HepG2 (cell line): ENCODE results near the gene TAS2R60. TPM values are rescaled to one million over a fixed set of nuclear protein-coding genes. Genes with fewer than 3 reads are reported as not detected.

Experiments used
- BCL6 ChIP-seq: IDR thresholded peaks from 2 replicates; pipeline ENCODE4 v1.6.1; 2016; ENCODE audit warnings: missing genetic modification reagents, missing compliant biosample characterization
- BORCS8-MEF2B ChIP-seq: sonication (generic); formaldehyde crosslinking; IDR thresholded peaks from 2 replicates; pipeline ENCODE4 v1.8.0; 2022; ENCODE audit warnings: mild to moderate bottlenecking, missing genetic modification reagents
- CBX5 ChIP-seq: sonication (generic); formaldehyde crosslinking; IDR thresholded peaks from 2 replicates; pipeline ENCODE4 v1.4.0; 2020; ENCODE audit warnings: missing genetic modification reagents, borderline replicate concordance
- ELF4 ChIP-seq: sonication (generic); formaldehyde crosslinking; IDR thresholded peaks from 2 replicates; pipeline ENCODE4 v1.5.0; 2020; ENCODE audit warnings: missing genetic modification reagents, mild to moderate bottlenecking, moderate library complexity, borderline replicate concordance
- FOSL1 ChIP-seq: sonication (generic); formaldehyde crosslinking; IDR thresholded peaks from 2 replicates; pipeline ENCODE4 v1.9.0; 2021; ENCODE audit warnings: missing genetic modification reagents, borderline replicate concordance
- GZF1 ChIP-seq: sonication (generic); formaldehyde crosslinking; IDR thresholded peaks from 2 replicates; pipeline ENCODE4 v1.5.1; 2020; ENCODE audit warnings: mild to moderate bottlenecking, missing genetic modification reagents
- HHEX ChIP-seq: IDR thresholded peaks from 2 replicates; pipeline ENCODE4 v1.6.1; 2016; ENCODE audit warnings: control low read depth
- MAF1 ChIP-seq: sonication (generic); formaldehyde crosslinking; IDR thresholded peaks from 2 replicates; pipeline ENCODE4 v1.5.0; 2020; ENCODE audit warnings: missing genetic modification reagents, borderline replicate concordance
- MAZ ChIP-seq, 2 experiments: sonication (generic) in 1 of 2; formaldehyde crosslinking in 1 of 2; IDR thresholded peaks; 2 replicates each; pipeline versions ENCODE4 v1.5.0 to v1.6.1; 2012 to 2020; ENCODE audit warnings: low read depth in 2 of 2, mild to moderate bottlenecking in 2 of 2, borderline replicate concordance in 1 of 2, improper control_type of control experiment in 1 of 2, low read length in 1 of 2, missing genetic modification reagents in 1 of 2, moderate library complexity in 1 of 2
- NFKBIZ ChIP-seq: IDR thresholded peaks from 2 replicates; pipeline ENCODE4 v1.6.1; 2018; ENCODE audit warnings: missing genetic modification reagents, missing compliant biosample characterization
- NR2F2 ChIP-seq: IDR thresholded peaks from 2 replicates; pipeline ENCODE4 v1.6.1; 2012; ENCODE audit warnings: low read depth, inconsistent platforms, borderline replicate concordance
- RFXANK ChIP-seq: IDR thresholded peaks from 2 replicates; pipeline ENCODE4 v1.6.1; 2016
- SOX5 ChIP-seq: IDR thresholded peaks from 2 replicates; pipeline ENCODE4 v1.6.1; 2016; ENCODE audit warnings: borderline replicate concordance
- ZNF264 ChIP-seq: sonication (generic); formaldehyde crosslinking; IDR thresholded peaks from 2 replicates; pipeline ENCODE4 v1.4.0; 2020; ENCODE audit warnings: missing genetic modification reagents
- ZNF547 ChIP-seq: sonication (generic); formaldehyde crosslinking; IDR thresholded peaks from 2 replicates; pipeline ENCODE4 v1.5.1; 2020; ENCODE audit warnings: mild to moderate bottlenecking, missing genetic modification reagents
- ZNF629 ChIP-seq: sonication (generic); formaldehyde crosslinking; conservative IDR thresholded peaks from 2 replicates; pipeline ENCODE4 v1.5.0; 2020; ENCODE audit warnings: missing genetic modification reagents
- ZNF747 ChIP-seq: sonication (generic); formaldehyde crosslinking; IDR thresholded peaks from 2 replicates; pipeline ENCODE4 v1.8.1; 2023; ENCODE audit warnings: missing genetic modification reagents, mild to moderate bottlenecking, borderline replicate concordance
- ZSCAN9 ChIP-seq: IDR thresholded peaks from 2 replicates; pipeline ENCODE4 v1.6.1; 2016; ENCODE audit warnings: borderline replicate concordance
- polyA plus RNA-seq, 8 experiments: library from polyadenylated mRNA; depleted of rRNA in 3 of 8; stranded (reverse) in 7 of 8; unstranded in 1 of 8; fragments of >200 nt; fragmentation: Illumina TruSeq in 4 of 8; extraction: Trizol in 4 of 8; gene quantifications; 2 replicates each; pipeline versions ENCODE4 v1.2.1 to v1.2.3, GENCODE V29; 2011 to 2016; ENCODE audit warnings: low read depth in 4 of 8, missing spikeins in 1 of 8, mixed read lengths in 1 of 8; ENCODE audit not compliant: insufficient read depth in 1 of 8
- total RNA-seq, 5 experiments: library from RNA; depleted of rRNA; stranded (reverse); fragments of >200 nt; fragmentation: Illumina TruSeq; extraction: Trizol; gene quantifications; 2 replicates each; pipeline ENCODE4 v1.2.3, GENCODE V29; 2016; ENCODE audit warnings: low read depth in 1 of 5
- TF ChIP-seq, protein P1 (sequence below): sonication (generic); formaldehyde crosslinking; IDR thresholded peaks from 2 replicates; pipeline ENCODE4 v1.4.0; 2020; ENCODE audit warnings: missing genetic modification reagents; ENCODE audit errors: not compliant biosample characterization
- TF ChIP-seq, protein P2 (sequence below): sonication (generic); formaldehyde crosslinking; conservative IDR thresholded peaks from 2 replicates; pipeline ENCODE4 v1.8.0; 2022; ENCODE audit warnings: mild to moderate bottlenecking, moderate library complexity, missing genetic modification reagents
- TF ChIP-seq, protein P3 (sequence below): sonication (generic); formaldehyde crosslinking; conservative IDR thresholded peaks from 2 replicates; pipeline ENCODE4 v1.4.0; 2020; ENCODE audit warnings: mild to moderate bottlenecking, missing genetic modification reagents, moderate library complexity
- TF ChIP-seq, protein P4 (sequence below): sonication (generic); formaldehyde crosslinking; IDR thresholded peaks from 2 replicates; pipeline ENCODE4 v1.4.0; 2020; ENCODE audit warnings: mild to moderate bottlenecking, low read depth, missing genetic modification reagents
- TF ChIP-seq, protein P5 (sequence below): sonication (generic); formaldehyde crosslinking; IDR thresholded peaks from 2 replicates; pipeline ENCODE4 v1.4.0; 2020; ENCODE audit warnings: mild to moderate bottlenecking, missing genetic modification reagents
- TF ChIP-seq, protein P6 (sequence below): sonication (generic); formaldehyde crosslinking; IDR thresholded peaks from 2 replicates; pipeline ENCODE4 v1.8.1; 2023; ENCODE audit warnings: missing genetic modification reagents, mild to moderate bottlenecking, borderline replicate concordance

TAS2R60 gene
- total and polyA plus RNA-seq, 2 of the 13 experiments (the other 11 are each of a cell fraction or from before 2014, with no cell fraction given) = not detected

DNA sequence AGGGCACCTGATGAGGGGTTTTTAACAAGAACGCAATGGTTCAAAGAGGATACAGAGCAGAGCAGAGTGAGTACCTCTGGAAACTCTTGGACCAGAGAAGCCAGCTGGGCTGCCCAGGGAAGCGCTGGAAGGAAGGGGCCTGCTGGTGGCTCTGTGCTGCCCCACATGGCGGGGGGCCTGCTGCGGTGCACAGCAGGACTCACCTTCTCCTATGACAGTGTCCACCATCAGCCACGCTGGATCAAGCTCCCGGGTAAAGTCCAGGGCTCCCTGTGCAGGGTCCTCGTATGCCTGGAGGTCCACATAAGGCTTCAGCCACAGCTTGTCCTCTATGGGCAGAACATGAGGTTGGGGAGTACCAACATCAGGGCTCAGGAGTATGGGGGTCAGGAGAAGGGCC lies 47.1 kb upstream of the TAS2R60 start (continued):
- TF ChIP-seq, protein P1, sequence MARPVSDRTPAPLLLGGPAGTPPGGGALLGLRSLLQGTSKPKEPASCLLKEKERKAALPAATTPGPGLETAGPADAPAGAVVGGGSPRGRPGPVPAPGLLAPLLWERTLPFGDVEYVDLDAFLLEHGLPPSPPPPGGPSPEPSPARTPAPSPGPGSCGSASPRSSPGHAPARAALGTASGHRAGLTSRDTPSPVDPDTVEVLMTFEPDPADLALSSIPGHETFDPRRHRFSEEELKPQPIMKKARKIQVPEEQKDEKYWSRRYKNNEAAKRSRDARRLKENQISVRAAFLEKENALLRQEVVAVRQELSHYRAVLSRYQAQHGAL = no peak
- TF ChIP-seq SOX5 (CRISPR knock-in tag) (no peak), CBX5 (CRISPR knock-in tag) (no peak), BORCS8-MEF2B (CRISPR knock-in tag) (no peak), NR2F2 (no peak), ELF4 (CRISPR knock-in tag) (no peak), ZSCAN9 (CRISPR knock-in tag) (no peak), FOSL1 (CRISPR knock-in tag) (no peak), HHEX (no peak), MAZ (IDR thresholded peaks at IDR 0.05; ENCODE audit: borderline replicate concordance, low read depth, low read length) (no peak), MAZ (CRISPR knock-in tag; IDR thresholded peaks at IDR 0.05; ENCODE audit: low read depth) (no peak), GZF1 (CRISPR knock-in tag) (no peak), ZNF264 (CRISPR knock-in tag) (no peak), MAF1 (CRISPR knock-in tag) (no peak), RFXANK (CRISPR knock-in tag) (no peak), BCL6 (no peak), NFKBIZ (CRISPR knock-in tag) (no peak), ZNF547 (no peak), ZNF629 (CRISPR knock-in tag) (no peak), ZNF747 (CRISPR knock-in tag) (no peak)
- TF ChIP-seq, protein P2, sequence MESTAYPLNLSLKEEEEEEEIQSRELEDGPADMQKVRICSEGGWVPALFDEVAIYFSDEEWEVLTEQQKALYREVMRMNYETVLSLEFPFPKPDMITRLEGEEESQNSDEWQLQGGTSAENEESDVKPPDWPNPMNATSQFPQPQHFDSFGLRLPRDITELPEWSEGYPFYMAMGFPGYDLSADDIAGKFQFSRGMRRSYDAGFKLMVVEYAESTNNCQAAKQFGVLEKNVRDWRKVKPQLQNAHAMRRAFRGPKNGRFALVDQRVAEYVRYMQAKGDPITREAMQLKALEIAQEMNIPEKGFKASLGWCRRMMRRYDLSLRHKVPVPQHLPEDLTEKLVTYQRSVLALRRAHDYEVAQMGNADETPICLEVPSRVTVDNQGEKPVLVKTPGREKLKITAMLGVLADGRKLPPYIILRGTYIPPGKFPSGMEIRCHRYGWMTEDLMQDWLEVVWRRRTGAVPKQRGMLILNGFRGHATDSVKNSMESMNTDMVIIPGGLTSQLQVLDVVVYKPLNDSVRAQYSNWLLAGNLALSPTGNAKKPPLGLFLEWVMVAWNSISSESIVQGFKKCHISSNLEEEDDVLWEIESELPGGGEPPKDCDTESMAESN (CRISPR knock-in tag) = no peak
- TF ChIP-seq, protein P3, sequence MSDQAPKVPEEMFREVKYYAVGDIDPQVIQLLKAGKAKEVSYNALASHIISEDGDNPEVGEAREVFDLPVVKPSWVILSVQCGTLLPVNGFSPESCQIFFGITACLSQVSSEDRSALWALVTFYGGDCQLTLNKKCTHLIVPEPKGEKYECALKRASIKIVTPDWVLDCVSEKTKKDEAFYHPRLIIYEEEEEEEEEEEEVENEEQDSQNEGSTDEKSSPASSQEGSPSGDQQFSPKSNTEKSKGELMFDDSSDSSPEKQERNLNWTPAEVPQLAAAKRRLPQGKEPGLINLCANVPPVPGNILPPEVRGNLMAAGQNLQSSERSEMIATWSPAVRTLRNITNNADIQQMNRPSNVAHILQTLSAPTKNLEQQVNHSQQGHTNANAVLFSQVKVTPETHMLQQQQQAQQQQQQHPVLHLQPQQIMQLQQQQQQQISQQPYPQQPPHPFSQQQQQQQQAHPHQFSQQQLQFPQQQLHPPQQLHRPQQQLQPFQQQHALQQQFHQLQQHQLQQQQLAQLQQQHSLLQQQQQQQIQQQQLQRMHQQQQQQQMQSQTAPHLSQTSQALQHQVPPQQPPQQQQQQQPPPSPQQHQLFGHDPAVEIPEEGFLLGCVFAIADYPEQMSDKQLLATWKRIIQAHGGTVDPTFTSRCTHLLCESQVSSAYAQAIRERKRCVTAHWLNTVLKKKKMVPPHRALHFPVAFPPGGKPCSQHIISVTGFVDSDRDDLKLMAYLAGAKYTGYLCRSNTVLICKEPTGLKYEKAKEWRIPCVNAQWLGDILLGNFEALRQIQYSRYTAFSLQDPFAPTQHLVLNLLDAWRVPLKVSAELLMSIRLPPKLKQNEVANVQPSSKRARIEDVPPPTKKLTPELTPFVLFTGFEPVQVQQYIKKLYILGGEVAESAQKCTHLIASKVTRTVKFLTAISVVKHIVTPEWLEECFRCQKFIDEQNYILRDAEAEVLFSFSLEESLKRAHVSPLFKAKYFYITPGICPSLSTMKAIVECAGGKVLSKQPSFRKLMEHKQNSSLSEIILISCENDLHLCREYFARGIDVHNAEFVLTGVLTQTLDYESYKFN (CRISPR knock-in tag) = no peak
- TF ChIP-seq, protein P4, sequence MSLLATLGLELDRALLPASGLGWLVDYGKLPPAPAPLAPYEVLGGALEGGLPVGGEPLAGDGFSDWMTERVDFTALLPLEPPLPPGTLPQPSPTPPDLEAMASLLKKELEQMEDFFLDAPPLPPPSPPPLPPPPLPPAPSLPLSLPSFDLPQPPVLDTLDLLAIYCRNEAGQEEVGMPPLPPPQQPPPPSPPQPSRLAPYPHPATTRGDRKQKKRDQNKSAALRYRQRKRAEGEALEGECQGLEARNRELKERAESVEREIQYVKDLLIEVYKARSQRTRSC (CRISPR knock-in tag) = no peak
- TF ChIP-seq, protein P5, sequence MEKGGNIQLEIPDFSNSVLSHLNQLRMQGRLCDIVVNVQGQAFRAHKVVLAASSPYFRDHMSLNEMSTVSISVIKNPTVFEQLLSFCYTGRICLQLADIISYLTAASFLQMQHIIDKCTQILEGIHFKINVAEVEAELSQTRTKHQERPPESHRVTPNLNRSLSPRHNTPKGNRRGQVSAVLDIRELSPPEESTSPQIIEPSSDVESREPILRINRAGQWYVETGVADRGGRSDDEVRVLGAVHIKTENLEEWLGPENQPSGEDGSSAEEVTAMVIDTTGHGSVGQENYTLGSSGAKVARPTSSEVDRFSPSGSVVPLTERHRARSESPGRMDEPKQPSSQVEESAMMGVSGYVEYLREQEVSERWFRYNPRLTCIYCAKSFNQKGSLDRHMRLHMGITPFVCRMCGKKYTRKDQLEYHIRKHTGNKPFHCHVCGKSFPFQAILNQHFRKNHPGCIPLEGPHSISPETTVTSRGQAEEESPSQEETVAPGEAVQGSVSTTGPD = no peak
- TF ChIP-seq, protein P6, sequence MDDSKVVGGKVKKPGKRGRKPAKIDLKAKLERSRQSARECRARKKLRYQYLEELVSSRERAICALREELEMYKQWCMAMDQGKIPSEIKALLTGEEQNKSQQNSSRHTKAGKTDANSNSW = no peak
